Measurements from ENCODE around the gene TBK1.

DNA sequence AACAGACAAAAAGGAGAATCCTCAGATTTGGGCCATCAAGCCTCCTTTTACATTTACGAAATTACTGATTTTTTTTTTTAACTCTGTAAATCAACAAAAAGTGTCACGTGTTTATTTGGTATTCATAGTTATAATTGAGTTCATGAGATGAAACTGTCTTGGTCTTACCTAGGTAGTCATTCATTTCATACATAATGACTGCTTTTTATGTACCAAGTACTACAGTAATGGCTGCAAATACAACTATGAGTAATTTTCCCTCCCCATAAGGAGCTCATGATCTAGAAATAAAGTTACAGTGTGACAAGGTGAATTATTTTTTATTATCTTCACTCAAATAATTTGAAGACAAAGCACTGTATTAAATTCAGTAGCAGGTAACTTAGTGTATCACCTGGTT, 6.4 kb upstream of the TBK1 start:
- TF ChIP-seq, protein P1, sequence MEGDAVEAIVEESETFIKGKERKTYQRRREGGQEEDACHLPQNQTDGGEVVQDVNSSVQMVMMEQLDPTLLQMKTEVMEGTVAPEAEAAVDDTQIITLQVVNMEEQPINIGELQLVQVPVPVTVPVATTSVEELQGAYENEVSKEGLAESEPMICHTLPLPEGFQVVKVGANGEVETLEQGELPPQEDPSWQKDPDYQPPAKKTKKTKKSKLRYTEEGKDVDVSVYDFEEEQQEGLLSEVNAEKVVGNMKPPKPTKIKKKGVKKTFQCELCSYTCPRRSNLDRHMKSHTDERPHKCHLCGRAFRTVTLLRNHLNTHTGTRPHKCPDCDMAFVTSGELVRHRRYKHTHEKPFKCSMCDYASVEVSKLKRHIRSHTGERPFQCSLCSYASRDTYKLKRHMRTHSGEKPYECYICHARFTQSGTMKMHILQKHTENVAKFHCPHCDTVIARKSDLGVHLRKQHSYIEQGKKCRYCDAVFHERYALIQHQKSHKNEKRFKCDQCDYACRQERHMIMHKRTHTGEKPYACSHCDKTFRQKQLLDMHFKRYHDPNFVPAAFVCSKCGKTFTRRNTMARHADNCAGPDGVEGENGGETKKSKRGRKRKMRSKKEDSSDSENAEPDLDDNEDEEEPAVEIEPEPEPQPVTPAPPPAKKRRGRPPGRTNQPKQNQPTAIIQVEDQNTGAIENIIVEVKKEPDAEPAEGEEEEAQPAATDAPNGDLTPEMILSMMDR (IDR thresholded peaks at IDR 0.05): no peak
- no peak for TF ChIP-seq POLR2A (IDR thresholded peaks at IDR 0.05)

Data from ovary (tissue), 3 donors.